Esophagus muscularis mucosa (tissue), 3 donors: ENCODE measurements around the gene EHHADH.

Source experiments
- CTCF ChIP-seq, 3 experiments: fragments of 200-600 bp in 2 of 3; fragments of 450-650 bp in 1 of 3; sonication (generic) in 2 of 3; IDR thresholded peaks; one replicate each; pipeline ENCODE4 v1.5.1; 2017 to 2019; ENCODE audit warnings: antibody characterized with exemption in 3 of 3, mild to moderate bottlenecking in 2 of 3, moderate library complexity in 1 of 3
- POLR2A ChIP-seq: fragments of 450-650 bp; IDR thresholded peaks from one replicate; pipeline ENCODE4 v1.6.1; 2017; ENCODE audit warnings: antibody characterized with exemption, moderate library complexity, mild to moderate bottlenecking, low read depth

- no peak for TF ChIP-seq POLR2A
- no peak for TF ChIP-seq CTCF (IDR thresholded peaks at IDR 0.05)
Observed at GRCh38 chr3:185144784-185145183, 109.1 kb downstream of the EHHADH start.
